Panc1 (cell line): ENCODE data around the gene BACH2. TPM values are rescaled to one million over a fixed set of nuclear protein-coding genes. Genes with fewer than 3 reads are reported as not detected.
"Not testable (repeated sequence)": the region's sequence is repeated elsewhere in the genome, so short reads cannot be mapped to it uniquely, and the experiment has no call there.

Experiments
- ATAC-seq: fragments of 200-7000 bp; cut with Tn5 transposase; 2 replicates; pipeline ENCODE4 v1.9.1; 2020; ENCODE audit warnings: mild to moderate bottlenecking, moderate library complexity
- BruUV-seq: library from RNA; stranded (reverse); fragments of 400-500 nt; replicated peaks from 2 replicates; lab custom pipeline; 2021; lab: Mats Ljungman, UMichigan
- CTCF ChIA-PET: fragments of 300-600 bp; sonication (Branson Sonifier 250); formaldehyde crosslinking; loops from one replicate; lab custom pipeline; 2022; ENCODE audit warnings: antibody characterized with exemption; lab: Charles Lee
- POLR2A ChIA-PET: fragments of 300-600 bp; sonication (Branson Sonifier 250); formaldehyde crosslinking; loops from one replicate; lab custom pipeline; 2022; ENCODE audit warnings: antibody characterized with exemption; lab: Charles Lee
- DNase-seq: peaks from one replicate; pipeline ENCODE4 v3.0.0-alpha.2; 2010; ENCODE audit warnings: low read depth, low spot score
- H3K27ac ChIP-seq: 2 replicates; pipeline ENCODE4 v1.5.1; 2011; ENCODE audit warnings: mild to moderate bottlenecking, low read length, inconsistent platforms
- H3K27me3 ChIP-seq: fragments of 200-500 bp; sonication (Bioruptor generic); 2 replicates; pipeline ENCODE4 v1.6.0; 2014; ENCODE audit warnings: low read length, inconsistent platforms; ENCODE audit not compliant: control insufficient read depth, insufficient read depth
- H3K36me3 ChIP-seq: fragments of 200-500 bp; sonication (Bioruptor generic); 2 replicates; pipeline ENCODE4 v1.5.1; 2014; ENCODE audit warnings: inconsistent platforms, mild to moderate bottlenecking, low read length, moderate library complexity; ENCODE audit not compliant: control insufficient read depth, insufficient read depth
- H3K4me1 ChIP-seq: 2 replicates; pipeline ENCODE4 v1.5.1; 2011; ENCODE audit warnings: inconsistent platforms, mild to moderate bottlenecking, low read length, moderate library complexity; ENCODE audit not compliant: control insufficient read depth, insufficient read depth
- H3K4me3 ChIP-seq, 2 experiments: 2 replicates each; pipeline ENCODE4 v1.5.1; 2011 to 2012; ENCODE audit warnings: low read depth in 2 of 2, low read length in 2 of 2, mild to moderate bottlenecking in 2 of 2, inconsistent platforms in 1 of 2, moderate library complexity in 1 of 2
- H3K9me3 ChIP-seq: fragments of 200-500 bp; sonication (Bioruptor generic); 2 replicates; pipeline ENCODE4 v1.5.1; 2014; ENCODE audit warnings: low read depth, mild to moderate bottlenecking, inconsistent platforms, low read length, moderate library complexity; ENCODE audit not compliant: control insufficient read depth, insufficient read depth
- POLR2AphosphoS5 ChIP-seq: IDR thresholded peaks from 2 replicates; pipeline ENCODE4 v1.6.1; 2012; ENCODE audit warnings: mild to moderate bottlenecking, low read depth, low read length, moderate library complexity
- REST ChIP-seq, 2 experiments: IDR thresholded peaks; 2 replicates each; pipeline ENCODE4 v1.6.1; 2011 to 2012; ENCODE audit warnings: low read depth in 2 of 2, control low read depth in 1 of 2, low read length in 1 of 2, mild to moderate bottlenecking in 1 of 2, moderate library complexity in 1 of 2; ENCODE audit not compliant: insufficient read depth in 1 of 2
- SIN3A ChIP-seq: IDR thresholded peaks from 2 replicates; pipeline ENCODE4 v1.6.1; 2012; ENCODE audit warnings: low read depth, mild to moderate bottlenecking, low read length, moderate library complexity, borderline replicate concordance; ENCODE audit not compliant: insufficient read depth
- TCF7L2 ChIP-seq: IDR thresholded peaks from 2 replicates; pipeline ENCODE4 v1.6.1; 2011; ENCODE audit warnings: mild to moderate bottlenecking, low read depth, low read length, inconsistent platforms
- in situ Hi-C: cut with HindIII; loops from 2 replicates; pipeline ENCODE4 v1.10.0; 2016; ENCODE audit warnings: low sequenced_read_pairs, low pct_unique_long_range_greater_than_20kb
- intact Hi-C: fragments of 100-400 bp; cut with micrococcal nuclease; formaldehyde crosslinking; loops from one replicate; pipeline ENCODE4 v1.10.0; 2022; ENCODE audit not compliant: unreplicated experiment
- total RNA-seq: library from RNA; stranded (reverse); gene quantifications from one replicate; pipeline ENCODE4 v1.2.1, GENCODE V29; 2021; ENCODE audit not compliant: unreplicated experiment
- TF ChIP-seq, protein P1 (sequence below): fragments of 450-650 bp; IDR thresholded peaks from 2 replicates; pipeline ENCODE4 v1.5.1; 2017; ENCODE audit warnings: mild to moderate bottlenecking

BACH2 gene
- total RNA-seq, 1 experiment from 2014 or later: 1.6 TPM

DNA sequence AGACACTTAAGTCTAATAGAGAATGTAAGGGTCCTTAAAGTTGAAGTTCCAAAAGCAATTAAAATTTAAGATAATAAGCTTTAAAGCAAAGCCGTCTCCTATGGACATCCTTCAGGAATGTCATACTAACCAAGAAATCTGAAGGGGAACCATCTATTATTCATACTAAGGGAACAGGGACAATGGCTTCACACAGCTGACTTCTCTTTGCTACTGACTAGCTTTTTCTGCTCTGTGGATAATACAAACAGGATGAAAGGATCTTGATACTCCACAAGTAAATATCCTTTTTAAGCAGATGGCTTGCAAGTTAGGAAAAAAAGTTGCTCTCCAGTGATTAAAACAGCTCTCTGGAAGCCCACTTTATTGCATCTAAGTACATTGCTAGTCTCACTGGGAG is 178.6 kb downstream of the BACH2 start:
- DNase-seq (no peak), ATAC-seq (no peak)
- H3K9me3 ChIP-seq: no peaks in the 10 kb centered on the region
- CTCF ChIA-PET: no interaction called here
- no peaks in the 10 kb centered on the region for H3K4me1 ChIP-seq
- in situ Hi-C loops (no loop called here), intact Hi-C loops (no loop called here)
- no peak overlapping the region for H3K27ac ChIP-seq
- no TSS peak for BruUV-seq
- POLR2A ChIA-PET: no interaction called here
- no peaks in the 10 kb centered on the region for H3K27me3 ChIP-seq
- H3K36me3 ChIP-seq: no peaks in the 10 kb centered on the region
- no peak for TF ChIP-seq POLR2AphosphoS5
- no peak for TF ChIP-seq REST (IDR thresholded peaks at IDR 0.05; ENCODE audit: insufficient read depth in 1 of 2, low read depth in 2 of 2, low read length in 1 of 2)
- TF ChIP-seq SIN3A: no peak
- no peak for TF ChIP-seq TCF7L2
- TF ChIP-seq, protein P1, sequence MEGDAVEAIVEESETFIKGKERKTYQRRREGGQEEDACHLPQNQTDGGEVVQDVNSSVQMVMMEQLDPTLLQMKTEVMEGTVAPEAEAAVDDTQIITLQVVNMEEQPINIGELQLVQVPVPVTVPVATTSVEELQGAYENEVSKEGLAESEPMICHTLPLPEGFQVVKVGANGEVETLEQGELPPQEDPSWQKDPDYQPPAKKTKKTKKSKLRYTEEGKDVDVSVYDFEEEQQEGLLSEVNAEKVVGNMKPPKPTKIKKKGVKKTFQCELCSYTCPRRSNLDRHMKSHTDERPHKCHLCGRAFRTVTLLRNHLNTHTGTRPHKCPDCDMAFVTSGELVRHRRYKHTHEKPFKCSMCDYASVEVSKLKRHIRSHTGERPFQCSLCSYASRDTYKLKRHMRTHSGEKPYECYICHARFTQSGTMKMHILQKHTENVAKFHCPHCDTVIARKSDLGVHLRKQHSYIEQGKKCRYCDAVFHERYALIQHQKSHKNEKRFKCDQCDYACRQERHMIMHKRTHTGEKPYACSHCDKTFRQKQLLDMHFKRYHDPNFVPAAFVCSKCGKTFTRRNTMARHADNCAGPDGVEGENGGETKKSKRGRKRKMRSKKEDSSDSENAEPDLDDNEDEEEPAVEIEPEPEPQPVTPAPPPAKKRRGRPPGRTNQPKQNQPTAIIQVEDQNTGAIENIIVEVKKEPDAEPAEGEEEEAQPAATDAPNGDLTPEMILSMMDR: no peak
- H3K4me3 ChIP-seq: no peak overlapping the region

DNA sequence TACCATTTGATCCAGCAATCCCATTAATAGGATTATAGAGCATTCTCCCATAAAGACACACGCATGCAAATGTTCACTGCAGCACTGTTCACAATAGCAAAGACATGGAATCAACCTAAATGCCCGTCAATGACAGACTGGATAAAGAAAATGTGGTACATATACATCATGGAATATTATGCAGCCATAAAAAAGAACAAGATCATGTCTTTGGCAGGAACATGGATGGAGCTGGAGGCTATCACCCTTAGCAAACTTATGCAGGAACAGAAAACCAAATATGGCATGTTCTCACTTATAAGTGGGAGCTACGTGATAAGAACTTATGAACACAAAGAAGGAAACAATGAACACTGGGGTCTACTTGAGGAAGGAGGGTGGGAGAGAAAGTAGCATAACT is 180.5 kb downstream of the BACH2 start:
- H3K36me3 ChIP-seq, DNase-seq, H3K4me1 ChIP-seq, CTCF ChIA-PET, BruUV-seq, intact Hi-C loops, ATAC-seq, H3K9me3 ChIP-seq, H3K4me3 ChIP-seq, H3K27me3 ChIP-seq, H3K27ac ChIP-seq, in situ Hi-C loops, POLR2A ChIA-PET: not testable (repeated sequence)

DNA sequence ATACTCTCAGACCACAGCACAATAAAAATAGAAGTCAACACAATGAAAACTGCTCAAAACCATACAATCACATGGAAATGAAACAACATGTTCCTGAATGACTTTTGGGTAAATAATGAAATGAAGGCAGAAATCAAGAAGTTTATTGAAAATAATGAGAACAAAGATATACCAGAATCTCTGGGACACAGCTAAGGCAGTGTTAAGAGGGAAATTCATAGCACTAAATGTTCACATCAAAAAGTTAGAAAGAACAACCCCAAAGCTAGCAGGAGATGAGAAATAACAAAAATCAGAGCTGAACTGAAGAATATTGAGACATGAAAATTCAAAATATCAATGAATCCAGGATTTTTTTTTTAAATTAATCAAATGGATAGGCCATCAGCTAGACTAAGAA is 183.3 kb downstream of the BACH2 start:
- no peak for ATAC-seq
- Histone ChIP-seq H3K27ac (no peak overlapping the region), H3K9me3 (no peaks in the 10 kb centered on the region), H3K27me3 (no peaks in the 10 kb centered on the region), H3K4me3 (no peak overlapping the region), H3K4me1 (no peaks in the 10 kb centered on the region), H3K36me3 (no peaks in the 10 kb centered on the region)
- in situ Hi-C loops: no loop called here
- no peak for DNase-seq
- CTCF ChIA-PET: no interaction called here
- intact Hi-C loops: no loop called here
- TF ChIP-seq TCF7L2 (no peak), POLR2AphosphoS5 (no peak), REST (IDR thresholded peaks at IDR 0.05; ENCODE audit: insufficient read depth in 1 of 2, low read depth in 2 of 2, low read length in 1 of 2) (no peak), SIN3A (no peak)
- TF ChIP-seq, protein P1: no peak
- POLR2A ChIA-PET: no interaction called here
- BruUV-seq: no TSS peak
